ENCODE data around the gene CLIC2. TPM values are rescaled to one million over a fixed set of nuclear protein-coding genes. Genes with fewer than 3 reads are reported as not detected.

CLIC2 gene
- polyA plus RNA-seq, 2 of the 4 experiments (the other 2 are of a cell fraction) = 0.32 to 0.39 TPM

- FAIRE-seq (no peak), DNase-seq (ENCODE audit: low read depth in 1 of 2, low spot score in 1 of 2) (peak in 1 of 2 experiments; percentile 43), ATAC-seq (peak in 1 of 2 experiments; percentile 38; a peak in 1 of 6 replicates)
- TF ChIP-seq RAD21 (conservative IDR thresholded peaks at IDR 0.05 in 1 of 2, IDR thresholded peaks at IDR 0.05 in 1 of 2) (no peak), RFX5 (IDR thresholded peaks at IDR 0.05) (no peak), ESRRA (IDR thresholded peaks at IDR 0.05; ENCODE audit: borderline replicate concordance, low read length) (no peak)
- WGBS (ENCODE audit: missing lambda C conversion rate) = 6% methylated on average over 2 of the region's 4 CpGs
- no peak overlapping the region for H3K4me2 ChIP-seq
- H3K4me1 ChIP-seq = no peaks in the 10 kb centered on the region
- H3K4me3 ChIP-seq = no peak overlapping the region
- ChIA-PET CTCF (no interaction called here), POLR2A (no interaction called here)
- no peaks in the 10 kb centered on the region for H3K9me3 ChIP-seq
- H3K27ac ChIP-seq = no peak overlapping the region
Observed at GRCh38 chrX:155313766-155314165, 20.6 kb downstream of the CLIC2 start.

DNA sequence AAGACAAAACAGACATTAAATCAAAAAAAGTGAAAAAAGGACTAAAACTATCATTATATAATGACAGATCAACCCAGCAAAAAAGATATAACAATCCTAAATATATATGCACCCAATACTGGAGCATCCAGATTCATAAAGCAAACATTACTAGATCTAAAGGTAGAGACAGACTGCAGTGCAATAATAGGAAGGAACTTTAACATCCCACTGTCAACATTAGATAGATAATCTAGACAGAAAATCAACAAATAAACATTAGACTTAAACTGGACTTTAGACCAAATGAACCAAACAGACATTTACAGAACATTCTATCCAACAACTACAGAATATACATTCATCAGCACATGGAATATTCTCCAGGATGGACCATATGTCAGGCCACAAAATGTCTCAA, 40.6 kb downstream of the CLIC2 start:
- H3K9me3 ChIP-seq = no peaks in the 10 kb centered on the region
- H3K4me3 ChIP-seq = no peak overlapping the region
- H3K4me2 ChIP-seq = no peak overlapping the region
- no peak for TF ChIP-seq RARB (CRISPR knock-in tag; IDR thresholded peaks at IDR 0.05)
- no peak for TF ChIP-seq JUN (IDR thresholded peaks at IDR 0.05)
- no peak for TF ChIP-seq EHMT2 (IDR thresholded peaks at IDR 0.05; ENCODE audit: low read depth)
- TF ChIP-seq POLR2A (IDR thresholded peaks at IDR 0.05; ENCODE audit: low read length) = no peak
- no peak for TF ChIP-seq KDM5A (IDR thresholded peaks at IDR 0.05)
- TF ChIP-seq MAFK (IDR thresholded peaks at IDR 0.05; ENCODE audit: partially characterized antibody) = no peak
- no peak for TF ChIP-seq CHD2 (IDR thresholded peaks at IDR 0.05; ENCODE audit: low read length, partially characterized antibody)
- no peak for TF ChIP-seq ZC3H11A (IDR thresholded peaks at IDR 0.05)
- no peak for TF ChIP-seq RNF2 (IDR thresholded peaks at IDR 0.05; ENCODE audit: borderline replicate concordance, low read depth)
- no peak for TF ChIP-seq TP53 (CRISPR knock-in tag; IDR thresholded peaks at IDR 0.05)
- TF ChIP-seq NR3C1 (IDR thresholded peaks at IDR 0.05) = no peak
- no peak for TF ChIP-seq ESRRA (IDR thresholded peaks at IDR 0.05; ENCODE audit: borderline replicate concordance, low read length)
- TF ChIP-seq PHF8 (IDR thresholded peaks at IDR 0.05; ENCODE audit: borderline replicate concordance, low read depth) = no peak
- TF ChIP-seq SREBF2 (IDR thresholded peaks at IDR 0.05) = no peak
- TF ChIP-seq ATOH8 (CRISPR knock-in tag; IDR thresholded peaks at IDR 0.05; ENCODE audit: low read depth) = no peak
- TF ChIP-seq CBX2 (IDR thresholded peaks at IDR 0.05; ENCODE audit: borderline replicate concordance, low read depth) = no peak
- no peak for DNase-seq (ENCODE audit: low read depth in 1 of 2, low spot score in 1 of 2)
- POLR2A ChIA-PET = no interaction called here
- CTCF ChIA-PET = no interaction called here
- FAIRE-seq = no peak
- H3K4me1 ChIP-seq = no peaks in the 10 kb centered on the region
- H3K27ac ChIP-seq = no peak overlapping the region
- no peak for ATAC-seq

DNA sequence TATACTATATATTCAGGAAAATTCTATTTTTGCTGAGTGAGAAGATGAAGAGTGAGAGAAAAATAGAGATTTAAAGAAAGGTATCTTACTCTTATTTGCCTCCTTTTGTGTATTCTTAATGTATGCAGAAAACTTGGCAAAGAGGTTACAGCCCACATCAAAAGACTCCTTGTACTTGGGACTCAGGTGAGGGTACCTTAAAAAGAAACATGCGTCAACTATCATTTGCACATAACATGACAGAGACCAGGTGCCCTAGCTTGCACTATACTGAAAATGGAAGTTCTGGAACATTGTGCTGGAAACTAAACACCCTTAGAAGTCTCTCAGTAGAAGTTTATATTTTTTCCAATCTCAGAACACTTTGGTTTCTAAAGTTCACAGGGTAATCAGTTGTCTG, 54.5 kb downstream of the CLIC2 start:
- ATAC-seq = no peak
- TF ChIP-seq BHLHE40 (IDR thresholded peaks at IDR 0.05; ENCODE audit: low read depth, low read length) = no peak
- TF ChIP-seq SMC3 (IDR thresholded peaks at IDR 0.05) = no peak
- no peak for TF ChIP-seq FOXS1 (CRISPR knock-in tag; IDR thresholded peaks at IDR 0.05)
- no peak for TF ChIP-seq NFE2L2 (conservative IDR thresholded peaks at IDR 0.05; ENCODE audit: low read length)
- TF ChIP-seq, protein P1, sequence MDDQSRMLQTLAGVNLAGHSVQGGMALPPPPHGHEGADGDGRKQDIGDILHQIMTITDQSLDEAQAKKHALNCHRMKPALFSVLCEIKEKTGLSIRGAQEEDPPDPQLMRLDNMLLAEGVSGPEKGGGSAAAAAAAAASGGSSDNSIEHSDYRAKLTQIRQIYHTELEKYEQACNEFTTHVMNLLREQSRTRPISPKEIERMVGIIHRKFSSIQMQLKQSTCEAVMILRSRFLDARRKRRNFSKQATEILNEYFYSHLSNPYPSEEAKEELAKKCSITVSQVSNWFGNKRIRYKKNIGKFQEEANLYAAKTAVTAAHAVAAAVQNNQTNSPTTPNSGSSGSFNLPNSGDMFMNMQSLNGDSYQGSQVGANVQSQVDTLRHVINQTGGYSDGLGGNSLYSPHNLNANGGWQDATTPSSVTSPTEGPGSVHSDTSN (IDR thresholded peaks at IDR 0.05) = no peak
- TF ChIP-seq NPAS2 (CRISPR knock-in tag; IDR thresholded peaks at IDR 0.05; ENCODE audit: borderline replicate concordance) = no peak
- TF ChIP-seq ESRRA (IDR thresholded peaks at IDR 0.05; ENCODE audit: borderline replicate concordance, low read length) = no peak
- no peak for TF ChIP-seq FOSL2 (IDR thresholded peaks at IDR 0.05)
- TF ChIP-seq FOSL2 (CRISPR knock-in tag; IDR thresholded peaks at IDR 0.05) = no peak
- no peak for TF ChIP-seq EHMT2 (IDR thresholded peaks at IDR 0.05; ENCODE audit: low read depth)
- TF ChIP-seq TP53 (CRISPR knock-in tag; IDR thresholded peaks at IDR 0.05) = no peak
- TF ChIP-seq RARB (CRISPR knock-in tag; IDR thresholded peaks at IDR 0.05) = no peak
- TF ChIP-seq, protein P2, sequence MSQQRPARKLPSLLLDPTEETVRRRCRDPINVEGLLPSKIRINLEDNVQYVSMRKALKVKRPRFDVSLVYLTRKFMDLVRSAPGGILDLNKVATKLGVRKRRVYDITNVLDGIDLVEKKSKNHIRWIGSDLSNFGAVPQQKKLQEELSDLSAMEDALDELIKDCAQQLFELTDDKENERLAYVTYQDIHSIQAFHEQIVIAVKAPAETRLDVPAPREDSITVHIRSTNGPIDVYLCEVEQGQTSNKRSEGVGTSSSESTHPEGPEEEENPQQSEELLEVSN (IDR thresholded peaks at IDR 0.05; ENCODE audit: borderline replicate concordance, low read depth) = no peak
- no peak for TF ChIP-seq HOXB5 (CRISPR knock-in tag; IDR thresholded peaks at IDR 0.05)
- no peak for TF ChIP-seq ZFP36 (IDR thresholded peaks at IDR 0.05; ENCODE audit: borderline replicate concordance, partially characterized antibody)
- no peak for TF ChIP-seq RFX5 (IDR thresholded peaks at IDR 0.05)
- TF ChIP-seq KDM1A (IDR thresholded peaks at IDR 0.05; ENCODE audit: low read depth) = no peak
- TF ChIP-seq MAFK (IDR thresholded peaks at IDR 0.05; ENCODE audit: partially characterized antibody) = no peak
- WGBS (ENCODE audit: missing lambda C conversion rate) = 83% methylated on average over 1 of the region's 1 CpG

More for the DNA sequence above, 54.5 kb downstream of the CLIC2 start:
- CTCF ChIA-PET = no interaction called here
- POLR2A ChIA-PET = no interaction called here
- DNase-seq (ENCODE audit: low read depth in 1 of 2, low spot score in 1 of 2) (no peak), FAIRE-seq (peak; percentile 46)
- H3K4me2 ChIP-seq = no peak overlapping the region
- H3K27ac ChIP-seq = no peak overlapping the region
- no peaks in the 10 kb centered on the region for H3K4me1 ChIP-seq
- no peak overlapping the region for H3K4me3 ChIP-seq
- no peaks in the 10 kb centered on the region for H3K9me3 ChIP-seq
